Measurements from ENCODE around the gene PTPN11. TPM values are rescaled to one million over a fixed set of nuclear protein-coding genes. Genes with fewer than 3 reads are reported as not detected.

Gene PTPN11
- total and polyA plus RNA-seq, 2 of the 8 experiments (the other 6 are each of a cell fraction or from before 2014, with no cell fraction given) = 28.3 to 133 TPM

DNA sequence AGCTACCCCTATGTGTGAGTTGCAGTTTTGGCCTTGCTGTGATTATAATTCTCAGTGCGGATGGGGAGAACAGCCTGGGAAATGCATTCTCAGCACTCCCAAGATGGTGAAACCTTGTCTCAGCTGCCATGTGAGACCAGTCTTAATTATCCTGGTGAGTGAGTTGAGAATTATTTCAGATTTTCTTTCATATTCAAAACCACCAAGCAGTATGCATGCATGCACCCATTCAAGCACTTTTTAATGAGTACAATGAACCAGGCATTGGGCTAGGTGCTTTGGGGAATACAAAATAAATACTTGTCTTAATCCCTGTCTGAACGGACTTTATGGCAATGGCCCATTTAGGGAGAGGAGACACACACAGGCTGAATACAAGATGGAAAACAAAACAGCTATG lies 94.7 kb downstream of the PTPN11 start:
- Histone ChIP-seq H4K20me1 (replicated peaks in 1 of 2; ENCODE audit: control insufficient read depth in 1 of 2, insufficient read depth in 2 of 2, low read length in 2 of 2) (no peaks in the 10 kb centered on the region), H3K9me3 (ENCODE audit: insufficient read depth in 2 of 2, low read depth in 1 of 2, low read length in 1 of 2) (no peaks in the 10 kb centered on the region), H4K5ac (ENCODE audit: insufficient read length, low read depth, low read length) (no peak overlapping the region), H3K56ac (replicated peaks; ENCODE audit: insufficient read length, low read depth, low read length) (no peak overlapping the region), H3K36me3 (ENCODE audit: control insufficient read depth in 2 of 4, insufficient read depth in 4 of 4, low read length in 3 of 4) (no peaks in the 10 kb centered on the region), H2AK5ac (ENCODE audit: low read depth, low read length) (no peak overlapping the region), H2BK15ac (ENCODE audit: low read length) (no peak overlapping the region), H2BK5ac (ENCODE audit: low read depth, low read length) (no peak overlapping the region), H3K4me1 (replicated peaks in 1 of 4; ENCODE audit: control insufficient read depth in 3 of 4, insufficient read depth in 4 of 4, low read length in 3 of 4) (no peaks in the 10 kb centered on the region), H3K27ac (ENCODE audit: low read depth, low read length) (no peak overlapping the region), H3K79me1 (ENCODE audit: low read depth, low read length) (no peaks in the 10 kb centered on the region), H3K23ac (ENCODE audit: insufficient read length) (no peak overlapping the region), H4K8ac (ENCODE audit: extremely low read depth, insufficient read depth, low read length) (no peak overlapping the region), H2BK120ac (replicated peaks; ENCODE audit: low read depth, low read length) (no peak overlapping the region), H3K14ac (ENCODE audit: insufficient read length) (no peak overlapping the region), H4K91ac (replicated peaks; ENCODE audit: insufficient read length, low read length) (no peak overlapping the region), H2BK12ac (ENCODE audit: low read depth, low read length) (no peak overlapping the region), H3K4me2 (ENCODE audit: insufficient read depth in 1 of 2, low read depth in 2 of 2, low read length in 2 of 2) (no peak overlapping the region), H3K79me2 (ENCODE audit: control insufficient read depth in 1 of 2, insufficient read depth in 2 of 2, low read length in 2 of 2) (no peaks in the 10 kb centered on the region), H3K27me3 (replicated peaks in 1 of 4; ENCODE audit: control insufficient read depth in 3 of 4, extremely low read depth in 1 of 4, insufficient read depth in 3 of 4, low read length in 3 of 4) (no peaks in the 10 kb centered on the region), H3K9ac (replicated peaks in 1 of 4; ENCODE audit: extremely low read depth in 1 of 4, low read depth in 3 of 4, low read length in 3 of 4) (no peak overlapping the region), H3K23me2 (ENCODE audit: low read depth, low read length) (no peaks in the 10 kb centered on the region), H2BK20ac (ENCODE audit: low read length) (no peak overlapping the region), H3K4ac (replicated peaks; ENCODE audit: insufficient read length, low read depth, low read length) (no peak overlapping the region), H2AFZ (ENCODE audit: low read length) (no peak overlapping the region), H3K4me3 (ENCODE audit: extremely low read depth in 1 of 4, insufficient read depth in 2 of 4, low read depth in 3 of 4, low read length in 4 of 4) (no peak overlapping the region), H3K18ac (ENCODE audit: extremely low read depth, low read length) (no peak overlapping the region)
- WGBS, 2 experiments (ENCODE audit: extremely low coverage in 1 of 2, insufficient coverage in 1 of 2, insufficient read length in 1 of 2, insufficient replicate concordance in 2 of 2, low coverage in 1 of 2, low lambda C conversion rate in 2 of 2, missing lambda C conversion rate in 1 of 2) = 88% methylated on average over 2 of the region's 2 CpGs; no CpG with 5 or more reads in 1 of the 2 experiments
- ChIA-PET CTCF (ENCODE audit: partially characterized antibody) (interaction anchor here (0.8 to 1.3 kb wide), 3 partner anchors 11 to 83 kb away, joined by 3 read pairs; no protein-coding TSS in a partner anchor), POLR2A (ENCODE audit: partially characterized antibody) (no interaction called here)
- TF ChIP-seq TAF1 (IDR thresholded peaks at IDR 0.05; ENCODE audit: low read depth, low read length) = no peak
- no peak for TF ChIP-seq ASH2L (IDR thresholded peaks at IDR 0.05; ENCODE audit: low read length)
- no peak for FAIRE-seq
- no peak for DNase-seq (ENCODE audit: low read depth in 1 of 2, low spot score in 2 of 2)
